ENCODE results near the gene DIP2C.
"Not testable (repeated sequence)": the region's sequence is repeated elsewhere in the genome, so short reads cannot be mapped to it uniquely, and the experiment has no call there.

Gene DIP2C

GRCh38 chr10:650886-651615 lies 38.4 kb downstream of the DIP2C start:
- Histone ChIP-seq H3K4me3 (ENCODE audit: low read length) (peak overlapping the region; percentile 64), H3K36me3 (ENCODE audit: control insufficient read depth, insufficient read depth, low read length) (no peaks in the 10 kb centered on the region), H3K9ac (ENCODE audit: low read length) (peak overlapping the region; percentile 84), H3K9me3 (ENCODE audit: control insufficient read depth, low read length) (no peaks in the 10 kb centered on the region), H3K27me3 (ENCODE audit: control insufficient read depth, insufficient read depth, low read length) (no peaks in the 10 kb centered on the region), H3K4me1 (ENCODE audit: control insufficient read depth, insufficient read depth, low read length) (peaks cover 39% of the 10 kb centered on the region)

GRCh38 chr10:650441-650851 lies 39.0 kb downstream of the DIP2C start:
- no peaks in the 10 kb centered on the region for H3K36me3 ChIP-seq (ENCODE audit: control insufficient read depth, insufficient read depth, low read length)
- H3K9ac ChIP-seq (ENCODE audit: low read length): peak overlapping the region; percentile 84
- peak overlapping the region; percentile 64 for H3K4me3 ChIP-seq (ENCODE audit: low read length)
- H3K9me3 ChIP-seq (ENCODE audit: control insufficient read depth, low read length): peaks cover 2% of the 10 kb centered on the region
- peaks cover 39% of the 10 kb centered on the region for H3K4me1 ChIP-seq (ENCODE audit: control insufficient read depth, insufficient read depth, low read length)
- H3K27me3 ChIP-seq (ENCODE audit: control insufficient read depth, insufficient read depth, low read length): no peaks in the 10 kb centered on the region

- Histone ChIP-seq H3K36me3 (ENCODE audit: control insufficient read depth, insufficient read depth, low read length) (no peaks in the 10 kb centered on the region), H3K9me3 (ENCODE audit: control insufficient read depth, low read length) (peaks cover 6% of the 10 kb centered on the region), H3K9ac (ENCODE audit: low read length) (peak overlapping the region; percentile 84), H3K27me3 (ENCODE audit: control insufficient read depth, insufficient read depth, low read length) (no peaks in the 10 kb centered on the region), H3K4me3 (ENCODE audit: low read length) (peak overlapping the region; percentile 64), H3K4me1 (ENCODE audit: control insufficient read depth, insufficient read depth, low read length) (peaks cover 35% of the 10 kb centered on the region)
Measured at GRCh38 chr10:649798-650440, 39.5 kb downstream of the DIP2C start.

- peaks cover 30% of the 10 kb centered on the region for H3K4me1 ChIP-seq (ENCODE audit: control insufficient read depth, insufficient read depth, low read length)
- H3K9ac ChIP-seq (ENCODE audit: low read length): peak overlapping the region; percentile 84
- H3K4me3 ChIP-seq (ENCODE audit: low read length): peak overlapping the region; percentile 64
Measured at GRCh38 chr10:649445-649797, 40.0 kb downstream of the DIP2C start.

GRCh38 chr10:647019-647418 lies 42.4 kb downstream of the DIP2C start:
- not testable (repeated sequence) for H3K27me3 ChIP-seq (ENCODE audit: control insufficient read depth, insufficient read depth, low read length); H3K9me3 ChIP-seq (ENCODE audit: control insufficient read depth, low read length); H3K9ac ChIP-seq (ENCODE audit: low read length); H3K36me3 ChIP-seq (ENCODE audit: control insufficient read depth, insufficient read depth, low read length); H3K4me3 ChIP-seq (ENCODE audit: low read length)
- H3K4me1 ChIP-seq (ENCODE audit: control insufficient read depth, insufficient read depth, low read length): peaks cover 29% of the 10 kb centered on the region

More at GRCh38 chr10:649445-649797, 40.0 kb downstream of the DIP2C start:
- no peaks in the 10 kb centered on the region for H3K36me3 ChIP-seq (ENCODE audit: control insufficient read depth, insufficient read depth, low read length)
- H3K9me3 ChIP-seq (ENCODE audit: control insufficient read depth, low read length): peaks cover 6% of the 10 kb centered on the region
- no peaks in the 10 kb centered on the region for H3K27me3 ChIP-seq (ENCODE audit: control insufficient read depth, insufficient read depth, low read length)

- peaks cover 26% of the 10 kb centered on the region for H3K4me1 ChIP-seq (ENCODE audit: control insufficient read depth, insufficient read depth, low read length)
- H3K36me3 ChIP-seq (ENCODE audit: control insufficient read depth, insufficient read depth, low read length): no peaks in the 10 kb centered on the region
- no peak overlapping the region for H3K4me3 ChIP-seq (ENCODE audit: low read length)
- no peak overlapping the region for H3K9ac ChIP-seq (ENCODE audit: low read length)
- H3K9me3 ChIP-seq (ENCODE audit: control insufficient read depth, low read length): peaks cover 6% of the 10 kb centered on the region
- H3K27me3 ChIP-seq (ENCODE audit: control insufficient read depth, insufficient read depth, low read length): no peaks in the 10 kb centered on the region
Measured at GRCh38 chr10:646118-646524, 43.3 kb downstream of the DIP2C start.

- Histone ChIP-seq H3K27me3 (ENCODE audit: control insufficient read depth, insufficient read depth, low read length) (no peaks in the 10 kb centered on the region), H3K9me3 (ENCODE audit: control insufficient read depth, low read length) (peaks cover 6% of the 10 kb centered on the region), H3K4me1 (ENCODE audit: control insufficient read depth, insufficient read depth, low read length) (peaks cover 14% of the 10 kb centered on the region), H3K4me3 (ENCODE audit: low read length) (no peak overlapping the region), H3K9ac (ENCODE audit: low read length) (no peak overlapping the region), H3K36me3 (ENCODE audit: control insufficient read depth, insufficient read depth, low read length) (no peaks in the 10 kb centered on the region)
Measured at GRCh38 chr10:644943-645334, 44.5 kb downstream of the DIP2C start.

- Histone ChIP-seq H3K9ac (ENCODE audit: low read length) (no peak overlapping the region), H3K27me3 (ENCODE audit: control insufficient read depth, insufficient read depth, low read length) (no peaks in the 10 kb centered on the region), H3K9me3 (ENCODE audit: control insufficient read depth, low read length) (peaks cover 6% of the 10 kb centered on the region), H3K4me1 (ENCODE audit: control insufficient read depth, insufficient read depth, low read length) (peaks cover 8% of the 10 kb centered on the region), H3K4me3 (ENCODE audit: low read length) (no peak overlapping the region), H3K36me3 (ENCODE audit: control insufficient read depth, insufficient read depth, low read length) (no peaks in the 10 kb centered on the region)
Measured at GRCh38 chr10:644076-644942, 45.2 kb downstream of the DIP2C start.

- Histone ChIP-seq H3K4me3 (ENCODE audit: low read length) (no peak overlapping the region), H3K36me3 (ENCODE audit: control insufficient read depth, insufficient read depth, low read length) (no peaks in the 10 kb centered on the region)
Measured at GRCh38 chr10:642186-642890, 47.1 kb downstream of the DIP2C start.

GRCh38 chr10:641149-642010 lies 48.1 kb downstream of the DIP2C start:
- Histone ChIP-seq H3K4me3 (ENCODE audit: low read length) (no peak overlapping the region), H3K36me3 (ENCODE audit: control insufficient read depth, insufficient read depth, low read length) (no peaks in the 10 kb centered on the region), H3K27me3 (ENCODE audit: control insufficient read depth, insufficient read depth, low read length) (no peaks in the 10 kb centered on the region), H3K4me1 (ENCODE audit: control insufficient read depth, insufficient read depth, low read length) (peaks cover 6% of the 10 kb centered on the region), H3K9ac (ENCODE audit: low read length) (no peak overlapping the region), H3K9me3 (ENCODE audit: control insufficient read depth, low read length) (peaks cover 6% of the 10 kb centered on the region)

More at GRCh38 chr10:642186-642890, 47.1 kb downstream of the DIP2C start:
- Histone ChIP-seq H3K9ac (ENCODE audit: low read length) (no peak overlapping the region), H3K4me1 (ENCODE audit: control insufficient read depth, insufficient read depth, low read length) (peaks cover 6% of the 10 kb centered on the region), H3K9me3 (ENCODE audit: control insufficient read depth, low read length) (peaks cover 6% of the 10 kb centered on the region), H3K27me3 (ENCODE audit: control insufficient read depth, insufficient read depth, low read length) (no peaks in the 10 kb centered on the region)

GRCh38 chr10:640673-641045 lies 48.8 kb downstream of the DIP2C start:
- peaks cover 6% of the 10 kb centered on the region for H3K4me1 ChIP-seq (ENCODE audit: control insufficient read depth, insufficient read depth, low read length)
- H3K36me3 ChIP-seq (ENCODE audit: control insufficient read depth, insufficient read depth, low read length): no peaks in the 10 kb centered on the region
- no peak overlapping the region for H3K9ac ChIP-seq (ENCODE audit: low read length)
- H3K27me3 ChIP-seq (ENCODE audit: control insufficient read depth, insufficient read depth, low read length): no peaks in the 10 kb centered on the region
- H3K9me3 ChIP-seq (ENCODE audit: control insufficient read depth, low read length): peaks cover 6% of the 10 kb centered on the region
- H3K4me3 ChIP-seq (ENCODE audit: low read length): no peak overlapping the region

All from mucosa of stomach (tissue), 1 donor.